HepG2 (cell line): ENCODE results near the gene MAJIN. TPM values are rescaled to one million over a fixed set of nuclear protein-coding genes. Genes with fewer than 3 reads are reported as not detected.

ENCODE experiments used
- CBX2 ChIP-seq, 2 experiments: fragments of 200-600 bp in 1 of 2; sonication (generic); formaldehyde crosslinking in 1 of 2; IDR thresholded peaks; 2 replicates each; pipeline versions ENCODE4 v1.7.0 to v1.8.1; 2018 to 2022; ENCODE audit warnings: low read depth in 2 of 2, low read length in 1 of 2, mild to moderate bottlenecking in 1 of 2, missing genetic modification reagents in 1 of 2
- CENPT ChIP-seq: sonication (generic); formaldehyde crosslinking; IDR thresholded peaks from 2 replicates; pipeline ENCODE4 v1.8.0; 2022; ENCODE audit warnings: low read depth, mild to moderate bottlenecking, moderate library complexity, missing genetic modification reagents
- ERF ChIP-seq: IDR thresholded peaks from 2 replicates; pipeline ENCODE4 v1.6.1; 2018; ENCODE audit warnings: missing biosample characterization, missing genetic modification reagents
- ETV5 ChIP-seq: IDR thresholded peaks from 2 replicates; pipeline ENCODE4 v1.6.1; 2018; ENCODE audit warnings: missing biosample characterization, missing genetic modification reagents, inconsistent platforms, borderline replicate concordance
- EZH2 ChIP-seq: conservative IDR thresholded peaks from 2 replicates; pipeline ENCODE4 v1.6.1; 2012; ENCODE audit warnings: mild to moderate bottlenecking, low read depth, low read length, moderate library complexity
- KAT2B ChIP-seq: fragments of 150-350 bp; IDR thresholded peaks from 2 replicates; pipeline ENCODE4 v1.6.1; 2014; ENCODE audit warnings: low read depth, low read length, borderline replicate concordance
- PCBP2 ChIP-seq: fragments of 200-400 bp; formaldehyde crosslinking; optimal IDR thresholded peaks from 2 replicates; pipeline ENCODE3; 2018; ENCODE audit warnings: low read length, low read depth; ENCODE audit not compliant: poor library complexity, severe bottlenecking
- PHF20 ChIP-seq: sonication (generic); formaldehyde crosslinking; IDR thresholded peaks from 2 replicates; pipeline ENCODE4 v1.5.0; 2020; ENCODE audit warnings: mild to moderate bottlenecking, missing genetic modification reagents
- PITX1 ChIP-seq: sonication (generic); formaldehyde crosslinking; IDR thresholded peaks from 2 replicates; pipeline ENCODE4 v1.5.1; 2020; ENCODE audit warnings: mild to moderate bottlenecking, missing genetic modification reagents
- RNF2 ChIP-seq: fragments of 450-650 bp; conservative IDR thresholded peaks from 2 replicates; pipeline ENCODE4 v1.6.1; 2016; ENCODE audit warnings: low read depth
- SIX1 ChIP-seq: sonication (generic); formaldehyde crosslinking; IDR thresholded peaks from 2 replicates; pipeline ENCODE4 v1.4.0; 2020; ENCODE audit warnings: missing genetic modification reagents, borderline replicate concordance
- TEAD2 ChIP-seq: sonication (generic); formaldehyde crosslinking; IDR thresholded peaks from 2 replicates; pipeline ENCODE4 v1.9.0; 2021; ENCODE audit warnings: missing genetic modification reagents
- ZBED4 ChIP-seq: sonication (generic); formaldehyde crosslinking; IDR thresholded peaks from 2 replicates; pipeline ENCODE4 v1.4.0; 2020; ENCODE audit warnings: missing genetic modification reagents, borderline replicate concordance
- ZNF121 ChIP-seq: sonication (generic); formaldehyde crosslinking; IDR thresholded peaks from 2 replicates; pipeline ENCODE4 v1.5.0; 2020; ENCODE audit warnings: mild to moderate bottlenecking, missing genetic modification reagents
- ZNF296 ChIP-seq: sonication (generic); formaldehyde crosslinking; conservative IDR thresholded peaks from 2 replicates; pipeline ENCODE4 v1.5.0; 2020; ENCODE audit warnings: mild to moderate bottlenecking, missing genetic modification reagents
- ZNF343 ChIP-seq: sonication (generic); formaldehyde crosslinking; IDR thresholded peaks from 2 replicates; pipeline ENCODE4 v1.4.0; 2020; ENCODE audit warnings: mild to moderate bottlenecking, missing genetic modification reagents
- ZNF446 ChIP-seq: sonication (generic); formaldehyde crosslinking; IDR thresholded peaks from 2 replicates; pipeline ENCODE4 v1.5.0; 2020; ENCODE audit warnings: mild to moderate bottlenecking, missing genetic modification reagents
- ZNF451 ChIP-seq: sonication (generic); formaldehyde crosslinking; IDR thresholded peaks from 2 replicates; pipeline ENCODE4 v1.5.0; 2020; ENCODE audit warnings: mild to moderate bottlenecking, missing genetic modification reagents
- ZNF563 ChIP-seq: sonication (generic); formaldehyde crosslinking; IDR thresholded peaks from 2 replicates; pipeline ENCODE4 v1.8.0; 2022; ENCODE audit warnings: mild to moderate bottlenecking, moderate library complexity, missing genetic modification reagents
- ZNF597 ChIP-seq: sonication (generic); formaldehyde crosslinking; IDR thresholded peaks from 2 replicates; pipeline ENCODE4 v1.5.0; 2020; ENCODE audit warnings: missing genetic modification reagents
- ZNF660 ChIP-seq: sonication (generic); formaldehyde crosslinking; IDR thresholded peaks from 2 replicates; pipeline ENCODE4 v1.5.1; 2020; ENCODE audit warnings: mild to moderate bottlenecking, low read depth, missing genetic modification reagents, borderline replicate concordance
- ZNF878 ChIP-seq: sonication (generic); formaldehyde crosslinking; IDR thresholded peaks from 2 replicates; pipeline ENCODE4 v1.8.1; 2023; ENCODE audit warnings: mild to moderate bottlenecking, missing genetic modification reagents, moderate library complexity
- ZSCAN5A ChIP-seq: sonication (generic); formaldehyde crosslinking; IDR thresholded peaks from 2 replicates; pipeline ENCODE4 v1.8.0; 2022; ENCODE audit warnings: mild to moderate bottlenecking, missing genetic modification reagents, borderline replicate concordance
- polyA plus RNA-seq, 8 experiments: library from polyadenylated mRNA; depleted of rRNA in 3 of 8; stranded (reverse) in 7 of 8; unstranded in 1 of 8; fragments of >200 nt; fragmentation: Illumina TruSeq in 4 of 8; extraction: Trizol in 4 of 8; gene quantifications; 2 replicates each; pipeline versions ENCODE4 v1.2.1 to v1.2.3, GENCODE V29; 2011 to 2016; ENCODE audit warnings: low read depth in 4 of 8, missing spikeins in 1 of 8, mixed read lengths in 1 of 8; ENCODE audit not compliant: insufficient read depth in 1 of 8
- total RNA-seq, 5 experiments: library from RNA; depleted of rRNA; stranded (reverse); fragments of >200 nt; fragmentation: Illumina TruSeq; extraction: Trizol; gene quantifications; 2 replicates each; pipeline ENCODE4 v1.2.3, GENCODE V29; 2016; ENCODE audit warnings: low read depth in 1 of 5

Gene MAJIN
- total and polyA plus RNA-seq, 2 of the 13 experiments (the other 11 are each of a cell fraction or from before 2014, with no cell fraction given), result not detected

- TF ChIP-seq ZBED4 (peak; percentile 55; the same call in 1 of the 2 replicates), CENPT (0 out of 2 replicates have a peak, but pooled peaks have one; percentile 36), ERF (CRISPR knock-in tag) (peak; percentile 78; the same call in 1 of the 2 replicates), ZNF563 (peak; percentile 71; the same call in 1 of the 2 replicates), SIX1 (CRISPR knock-in tag) (no peak), ZNF878 (peak; percentile 72; the same call in 1 of the 2 replicates), ZNF296 (0 out of 2 replicates have a peak, but pooled peaks have one; percentile 48), PHF20 (CRISPR knock-in tag) (peak; percentile 72), PITX1 (0 out of 2 replicates have a peak, but pooled peaks have one; percentile 30), EZH2 (no peak), KAT2B (no peak), ETV5 (CRISPR knock-in tag) (peak; percentile 16; the same call in 1 of the 2 replicates), ZSCAN5A (no peak), ZNF343 (CRISPR knock-in tag) (peak; percentile 84; the same call in 1 of the 2 replicates), RNF2 (0 out of 2 replicates have a peak, but pooled peaks have one; percentile 39), ZNF451 (CRISPR knock-in tag) (peak; percentile 49; the same call in 1 of the 2 replicates), TEAD2 (CRISPR knock-in tag) (no peak), CBX2 (IDR thresholded peaks at IDR 0.05; ENCODE audit: low read depth, low read length) (no peak), CBX2 (CRISPR knock-in tag; IDR thresholded peaks at IDR 0.05; ENCODE audit: low read depth) (no peak), ZNF446 (CRISPR knock-in tag) (no peak), PCBP2 (no peak), ZNF660 (CRISPR knock-in tag) (no peak), ZNF121 (CRISPR knock-in tag) (no peak), ZNF597 (CRISPR knock-in tag) (no peak)
Observed at GRCh38 chr11:65013888-65014725, 42.2 kb upstream of the MAJIN start, which contains the start of gene ARL2 (continued).
